ENCODE data around the gene DGKD. TPM values are rescaled to one million over a fixed set of nuclear protein-coding genes. Genes with fewer than 3 reads are reported as not detected.
A peak's percentile ranks its signal among the peaks of the same experiment; 100 is the strongest.

The DGKD gene
- total RNA-seq, 1 donor from 2014 or later: 20.7 TPM

- no peak for DNase-seq (ENCODE audit: low read depth)
Measured at GRCh38 chr2:233446606-233447305, 92.5 kb downstream of the DGKD start.

GRCh38 chr2:233447506-233448219 lies 93.4 kb downstream of the DGKD start:
- DNase-seq (ENCODE audit: low read depth): no peak

- DNase-seq (ENCODE audit: low read depth): peak; percentile 3
Measured at GRCh38 chr2:233448220-233448559, 93.9 kb downstream of the DGKD start.

GRCh38 chr2:233448575-233448974 lies 94.3 kb downstream of the DGKD start:
- peak; percentile 4 for DNase-seq (ENCODE audit: low read depth)

GRCh38 chr2:233449081-233449901 lies 95.0 kb downstream of the DGKD start:
- peak; percentile 12 for DNase-seq (ENCODE audit: low read depth)

- DNase-seq (ENCODE audit: low read depth): no peak
Measured at GRCh38 chr2:233449921-233450863, 95.9 kb downstream of the DGKD start.

GRCh38 chr2:233450864-233451575 lies 96.7 kb downstream of the DGKD start:
- no peak for DNase-seq (ENCODE audit: low read depth)

GRCh38 chr2:233451950-233452349 lies 97.7 kb downstream of the DGKD start:
- no peak for DNase-seq (ENCODE audit: low read depth)

- no peak for DNase-seq (ENCODE audit: low read depth)
Measured at GRCh38 chr2:233453111-233453915, 99.0 kb downstream of the DGKD start.

GRCh38 chr2:233453916-233454315 lies 99.6 kb downstream of the DGKD start:
- no peak for DNase-seq (ENCODE audit: low read depth)

GRCh38 chr2:233455006-233455405 lies 100.7 kb downstream of the DGKD start:
- DNase-seq (ENCODE audit: low read depth): no peak

GRCh38 chr2:233455491-233455890 lies 101.2 kb downstream of the DGKD start:
- DNase-seq (ENCODE audit: low read depth): no peak

GRCh38 chr2:233456111-233456510 lies 101.8 kb downstream of the DGKD start:
- no peak for DNase-seq (ENCODE audit: low read depth)

GRCh38 chr2:233456934-233457333 lies 102.6 kb downstream of the DGKD start:
- no peak for DNase-seq (ENCODE audit: low read depth)

- DNase-seq (ENCODE audit: low read depth): no peak
Measured at GRCh38 chr2:233457356-233457755, 103.1 kb downstream of the DGKD start.

GRCh38 chr2:233458031-233458610 lies 103.8 kb downstream of the DGKD start:
- DNase-seq (ENCODE audit: low read depth): no peak

GRCh38 chr2:233458826-233459225 lies 104.5 kb downstream of the DGKD start:
- no peak for DNase-seq (ENCODE audit: low read depth)

- no peak for DNase-seq (ENCODE audit: low read depth)
Measured at GRCh38 chr2:233459426-233459825, 105.1 kb downstream of the DGKD start.

GRCh38 chr2:233460726-233461441 lies 106.6 kb downstream of the DGKD start:
- no peak for DNase-seq (ENCODE audit: low read depth)

Data from renal cortical epithelial cell (primary cell).